ENCODE data around the gene ARSG. TPM values are rescaled to one million over a fixed set of nuclear protein-coding genes. Genes with fewer than 3 reads are reported as not detected.

Gene ARSG
- total and polyA plus RNA-seq, 2 donors (not counting 1 experiment from before 2014, with no cell fraction given) = 5.5 to 18.4 TPM

DNA sequence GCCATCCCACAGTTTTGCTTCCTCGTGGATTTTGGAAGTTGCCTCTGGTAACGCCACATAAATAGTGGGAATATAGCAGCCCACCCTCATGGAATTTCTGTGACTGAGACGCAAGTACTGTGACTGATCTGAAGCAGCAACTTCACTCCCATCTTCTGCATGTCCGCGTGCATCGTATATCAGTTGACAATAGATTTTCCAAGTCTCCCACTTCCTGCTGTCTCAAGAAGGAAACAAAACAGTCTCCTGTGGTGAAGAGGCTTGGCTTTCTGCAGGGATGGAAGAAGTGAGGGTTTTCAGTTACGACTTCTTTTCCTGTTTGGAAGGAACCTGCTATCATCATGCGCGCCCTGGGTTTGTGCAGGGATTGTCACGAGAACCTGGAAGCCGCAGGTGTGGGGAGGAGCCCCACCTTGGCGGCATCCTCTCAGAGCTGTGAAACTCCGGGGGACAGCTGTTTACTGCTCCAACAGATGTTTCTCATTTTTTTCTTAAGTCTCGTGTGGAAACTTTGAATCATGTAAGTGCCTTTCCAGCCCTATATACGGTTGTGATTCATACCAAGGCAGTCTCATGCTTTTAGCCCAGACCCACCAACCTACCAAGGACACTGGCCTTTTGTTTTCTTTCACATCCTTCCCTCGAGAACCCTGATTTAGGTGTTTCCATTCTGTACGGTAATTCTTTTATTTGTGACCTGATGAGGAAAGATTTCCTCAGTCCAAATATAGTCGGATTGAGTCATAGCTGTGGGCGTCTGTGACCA is 108.5 kb downstream of the ARSG start:
- no peaks in the 10 kb centered on the region for H3K36me3 ChIP-seq (replicated peaks in 1 of 2; ENCODE audit: control extremely low read depth in 1 of 2, control insufficient read depth in 1 of 2, extremely low read depth in 1 of 2, insufficient read depth in 2 of 2, low read length in 1 of 2)
- ChIA-PET POLR2A (interaction anchor here (1.3 kb wide), 1 partner anchor 109 kb away, joined by 5 read pairs; the partner anchor contains the start of genes ARSG and SLC16A6), CTCF (interaction anchor here (1.0 to 8.7 kb wide), 33 partner anchors 11 to 314 kb away, joined by 3 to 126 read pairs (median 5); partner anchors contain the start of genes AMZ2, ARSG, SLC16A6 and WIPI1)
- Mint-ChIP-seq H3K27me3 (peaks cover 3% of the 10 kb centered on the region), H3K9me3 (ENCODE audit: insufficient read depth) (no peaks in the 10 kb centered on the region), H3K27ac (no peak overlapping the region), H3K4me3 (no peak overlapping the region), H3K4me1 (peaks cover 8% of the 10 kb centered on the region)
- H3K9ac ChIP-seq (ENCODE audit: low read length) = no peak overlapping the region
- intact Hi-C loops (cut with micrococcal nuclease) = loop anchor here (1.0 to 5.0 kb wide), 4 partner anchors 36 to 228 kb away; no protein-coding TSS in a partner anchor
- no peaks in the 10 kb centered on the region for H4K20me1 ChIP-seq (ENCODE audit: control insufficient read depth, insufficient read depth, low read length, poor library complexity, severe bottlenecking)
- H3K27me3 ChIP-seq (replicated peaks in 1 of 4; ENCODE audit: control extremely low read depth in 1 of 4, control insufficient read depth in 3 of 4, insufficient read depth in 4 of 4, low read length in 3 of 4) = no peaks in the 10 kb centered on the region
- TF ChIP-seq, protein P1, sequence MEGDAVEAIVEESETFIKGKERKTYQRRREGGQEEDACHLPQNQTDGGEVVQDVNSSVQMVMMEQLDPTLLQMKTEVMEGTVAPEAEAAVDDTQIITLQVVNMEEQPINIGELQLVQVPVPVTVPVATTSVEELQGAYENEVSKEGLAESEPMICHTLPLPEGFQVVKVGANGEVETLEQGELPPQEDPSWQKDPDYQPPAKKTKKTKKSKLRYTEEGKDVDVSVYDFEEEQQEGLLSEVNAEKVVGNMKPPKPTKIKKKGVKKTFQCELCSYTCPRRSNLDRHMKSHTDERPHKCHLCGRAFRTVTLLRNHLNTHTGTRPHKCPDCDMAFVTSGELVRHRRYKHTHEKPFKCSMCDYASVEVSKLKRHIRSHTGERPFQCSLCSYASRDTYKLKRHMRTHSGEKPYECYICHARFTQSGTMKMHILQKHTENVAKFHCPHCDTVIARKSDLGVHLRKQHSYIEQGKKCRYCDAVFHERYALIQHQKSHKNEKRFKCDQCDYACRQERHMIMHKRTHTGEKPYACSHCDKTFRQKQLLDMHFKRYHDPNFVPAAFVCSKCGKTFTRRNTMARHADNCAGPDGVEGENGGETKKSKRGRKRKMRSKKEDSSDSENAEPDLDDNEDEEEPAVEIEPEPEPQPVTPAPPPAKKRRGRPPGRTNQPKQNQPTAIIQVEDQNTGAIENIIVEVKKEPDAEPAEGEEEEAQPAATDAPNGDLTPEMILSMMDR (IDR thresholded peaks at IDR 0.05) = no peak
- TF ChIP-seq EZH2 (IDR thresholded peaks at IDR 0.05; ENCODE audit: borderline replicate concordance, insufficient read depth, low read depth, low read length, poor library complexity, severe bottlenecking) = no peak
- H3K4me1 ChIP-seq (ENCODE audit: control insufficient read depth in 2 of 2, insufficient read depth in 2 of 2, low read length in 2 of 2) = peaks cover 0 to 6% of the 10 kb centered on the region in 2 donors
- DNase-seq (no peak), ATAC-seq (ENCODE audit: low read depth) (no peak)
- H3K9me3 ChIP-seq (ENCODE audit: control extremely low read depth in 1 of 3, control insufficient read depth in 2 of 3, insufficient read depth in 1 of 3, low read length in 2 of 3) = peaks cover 0 to 10% (median 4%) of the 10 kb centered on the region in 3 donors
- H3K79me2 ChIP-seq (ENCODE audit: control insufficient read depth, insufficient read depth, low read length) = no peaks in the 10 kb centered on the region
- no peak overlapping the region for H3K4me3 ChIP-seq (ENCODE audit: control extremely low read depth in 1 of 5, extremely low read depth in 1 of 5, insufficient read depth in 1 of 5, low read depth in 2 of 5, low read length in 4 of 5)
- no peak overlapping the region for H3K4me2 ChIP-seq (replicated peaks; ENCODE audit: low read depth, low read length, poor library complexity, severe bottlenecking)
- 78% methylated on average over 13 of the region's 19 CpGs for WGBS (ENCODE audit: insufficient coverage)
- no peak overlapping the region for H3K27ac ChIP-seq (ENCODE audit: low read length in 2 of 2)
- H2AFZ ChIP-seq (ENCODE audit: insufficient read depth, low read depth, low read length, poor library complexity, severe bottlenecking) = no peak overlapping the region

DNA sequence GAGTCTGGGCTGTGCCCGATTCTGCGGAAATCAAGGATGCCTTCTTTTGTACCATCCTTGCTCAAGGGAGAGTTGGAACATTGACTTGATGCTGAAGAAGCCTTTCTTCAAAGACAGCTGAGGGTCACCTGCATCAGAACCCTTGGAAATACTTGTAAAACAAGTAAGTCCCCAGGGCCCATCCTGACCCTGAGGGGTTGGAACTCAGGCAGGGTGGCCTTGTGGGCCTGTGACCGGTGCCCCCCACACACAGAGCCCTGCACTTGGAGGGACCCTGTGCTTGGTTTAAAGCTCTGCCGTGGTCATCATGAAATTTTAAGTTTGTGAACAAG is 109.1 kb downstream of the ARSG start:
- DNase-seq (no peak), ATAC-seq (ENCODE audit: low read depth) (no peak)
- H3K27me3 Mint-ChIP-seq = peaks cover 3% of the 10 kb centered on the region
- 83% methylated on average over 2 of the region's 4 CpGs for WGBS (ENCODE audit: insufficient coverage)
- ChIA-PET POLR2A (no interaction called here), CTCF (interaction anchor here (1.1 to 8.7 kb wide), 6 partner anchors 36 to 232 kb away, joined by 3 to 126 read pairs (median 8); no protein-coding TSS in a partner anchor)
- no peak overlapping the region for H3K4me2 ChIP-seq (replicated peaks; ENCODE audit: low read depth, low read length, poor library complexity, severe bottlenecking)
- no peaks in the 10 kb centered on the region for H4K20me1 ChIP-seq (ENCODE audit: control insufficient read depth, insufficient read depth, low read length, poor library complexity, severe bottlenecking)
- H3K9ac ChIP-seq (ENCODE audit: low read length) = no peak overlapping the region
- no peaks in the 10 kb centered on the region for H3K79me2 ChIP-seq (ENCODE audit: control insufficient read depth, insufficient read depth, low read length)
- H3K27ac Mint-ChIP-seq = no peak overlapping the region
- no peak overlapping the region for H3K27ac ChIP-seq (ENCODE audit: low read length in 2 of 2)
- no peak overlapping the region for H3K4me3 ChIP-seq (ENCODE audit: control extremely low read depth in 1 of 5, extremely low read depth in 1 of 5, insufficient read depth in 1 of 5, low read depth in 2 of 5, low read length in 4 of 5)
- H3K4me1 ChIP-seq (ENCODE audit: control insufficient read depth in 2 of 2, insufficient read depth in 2 of 2, low read length in 2 of 2) = peaks cover 0 to 6% of the 10 kb centered on the region in 2 donors
- intact Hi-C loops (cut with micrococcal nuclease) = no loop called here
- H3K27me3 ChIP-seq (replicated peaks in 1 of 4; ENCODE audit: control extremely low read depth in 1 of 4, control insufficient read depth in 3 of 4, insufficient read depth in 4 of 4, low read length in 3 of 4) = no peaks in the 10 kb centered on the region
- H3K4me1 Mint-ChIP-seq = peaks cover 8% of the 10 kb centered on the region
- no peak overlapping the region for H2AFZ ChIP-seq (ENCODE audit: insufficient read depth, low read depth, low read length, poor library complexity, severe bottlenecking)
- H3K9me3 ChIP-seq (ENCODE audit: control extremely low read depth in 1 of 3, control insufficient read depth in 2 of 3, insufficient read depth in 1 of 3, low read length in 2 of 3) = peaks cover 0 to 5% (median 0%) of the 10 kb centered on the region in 3 donors
- no peaks in the 10 kb centered on the region for H3K9me3 Mint-ChIP-seq (ENCODE audit: insufficient read depth)
- no peak overlapping the region for H3K4me3 Mint-ChIP-seq
- no peaks in the 10 kb centered on the region for H3K36me3 ChIP-seq (replicated peaks in 1 of 2; ENCODE audit: control extremely low read depth in 1 of 2, control insufficient read depth in 1 of 2, extremely low read depth in 1 of 2, insufficient read depth in 2 of 2, low read length in 1 of 2)
- TF ChIP-seq, protein P1 (IDR thresholded peaks at IDR 0.05) = no peak
- no peak for TF ChIP-seq EZH2 (IDR thresholded peaks at IDR 0.05; ENCODE audit: borderline replicate concordance, insufficient read depth, low read depth, low read length, poor library complexity, severe bottlenecking)

Measured in B cell (primary cell).